Retina (tissue), 1 donor: Measurements from ENCODE around the gene DCP2.

Source experiments
- DNase-seq: peaks from one replicate; pipeline ENCODE4 v3.0.0-alpha.2; 2016

Gene DCP2

DNA sequence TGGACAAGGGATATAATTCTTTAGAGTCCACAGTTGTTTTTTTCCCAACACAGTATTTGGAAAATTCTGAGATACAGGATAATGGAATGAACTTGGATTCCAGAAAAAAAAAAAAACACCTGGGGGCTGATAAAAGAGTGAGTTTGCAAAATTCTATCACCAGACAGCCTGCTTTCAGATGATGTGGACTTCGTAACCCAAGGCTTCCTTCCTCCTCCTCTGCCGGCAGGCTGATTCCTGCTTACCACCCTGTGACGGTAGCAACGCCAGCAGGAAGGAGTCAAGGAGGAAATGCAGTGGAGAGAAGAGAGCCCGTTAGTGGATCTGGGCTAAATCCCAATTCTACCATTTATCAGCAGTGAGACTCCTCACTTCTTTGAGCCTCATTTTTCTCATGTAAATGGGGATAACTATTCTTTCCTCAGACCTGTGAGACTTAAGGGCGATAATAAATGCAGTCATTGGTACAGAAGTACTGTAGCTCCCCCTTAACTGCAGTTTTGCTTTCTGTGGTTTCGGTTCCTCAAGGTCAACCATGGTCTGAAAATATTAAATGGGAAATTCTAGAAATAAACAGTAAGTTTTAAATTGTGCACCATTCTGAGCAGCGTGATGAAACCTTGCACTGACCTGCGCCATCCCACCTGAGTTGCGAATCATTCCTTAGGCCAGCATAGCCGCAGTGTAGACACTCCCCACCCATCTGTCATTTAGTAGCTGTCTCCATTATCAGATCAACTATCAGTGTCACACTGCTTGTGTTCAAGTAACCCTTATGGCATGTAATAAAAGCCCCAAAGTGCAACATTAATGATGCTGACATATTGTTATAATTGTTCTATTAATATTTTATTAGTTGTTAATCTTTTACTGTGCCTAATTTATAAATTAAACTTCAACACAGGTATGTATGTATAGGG, 71.4 kb downstream of the DCP2 start:
- no peak for DNase-seq

GRCh38 chr5:113048931-113049330, 72.3 kb downstream of the DCP2 start:
- no peak for DNase-seq

DNA sequence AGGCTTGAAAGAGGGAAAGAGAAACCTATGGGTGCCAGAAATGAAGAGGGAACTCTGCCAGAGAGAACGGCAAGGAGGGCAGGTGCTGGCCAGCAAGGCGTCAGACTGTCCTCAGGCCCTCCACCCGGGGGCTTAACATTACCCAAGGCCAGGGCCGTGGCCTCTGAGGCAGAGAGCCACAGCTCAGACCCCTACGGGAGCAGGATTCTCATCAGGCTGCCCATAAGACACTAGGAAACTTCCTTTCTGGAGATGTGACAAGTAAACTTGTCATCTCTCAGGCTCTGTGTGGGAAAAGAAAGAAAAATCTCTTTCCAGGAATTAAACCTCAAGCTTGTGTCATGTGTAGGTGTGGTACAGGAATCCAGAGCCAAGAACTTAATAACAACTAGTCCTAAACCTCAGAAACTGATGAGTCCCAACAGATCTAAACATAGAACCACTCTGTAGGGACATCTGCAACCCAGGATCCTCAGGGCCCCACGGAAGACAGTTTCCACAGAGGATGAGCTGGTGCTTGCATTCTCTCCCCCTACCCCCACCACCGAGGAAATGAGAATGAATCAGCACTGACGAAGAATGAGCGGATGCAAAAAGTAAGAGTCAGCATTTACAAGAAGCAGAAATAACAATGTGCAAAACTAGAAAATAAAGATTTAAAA, 74.3 kb downstream of the DCP2 start:
- DNase-seq = no peak

DNA sequence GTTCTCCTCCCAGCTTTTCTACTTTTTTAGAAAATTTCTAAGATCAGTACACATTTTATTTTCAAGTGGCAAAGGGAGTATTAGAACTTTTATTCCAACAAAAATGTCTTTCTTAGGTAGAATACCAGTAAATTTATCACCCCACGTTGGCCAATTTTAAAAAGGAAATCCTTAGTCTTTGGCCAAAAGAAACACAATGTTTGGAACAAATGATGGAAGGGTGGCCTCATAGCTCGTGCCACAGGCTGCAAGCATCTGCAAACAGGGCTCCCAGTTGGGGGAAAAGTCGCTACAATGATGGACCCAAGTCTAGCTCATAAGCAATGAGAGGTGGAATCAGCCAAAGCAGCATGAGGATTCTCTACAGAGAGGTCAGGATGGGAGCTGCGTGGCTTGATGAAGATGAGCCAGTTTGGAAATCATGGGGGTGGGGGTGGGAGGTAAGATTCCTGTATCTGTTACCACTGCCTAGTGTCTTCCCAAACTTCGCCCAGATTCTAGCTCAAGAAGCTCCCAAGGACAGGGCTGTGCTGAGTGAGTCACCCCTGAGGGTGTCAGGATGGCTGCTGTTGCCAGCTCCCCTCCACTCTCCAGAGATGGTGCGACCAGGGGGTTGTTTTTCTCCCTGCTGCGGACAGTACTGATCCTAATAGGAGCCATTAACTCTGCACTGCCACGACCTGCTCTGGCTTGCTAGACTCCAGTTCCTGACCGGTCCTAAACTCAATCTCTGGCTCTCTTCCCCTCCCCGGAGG, 75.6 kb downstream of the DCP2 start:
- no peak for DNase-seq

- no peak for DNase-seq
Measured at GRCh38 chr5:113053511-113053995, 77.0 kb downstream of the DCP2 start.

DNA sequence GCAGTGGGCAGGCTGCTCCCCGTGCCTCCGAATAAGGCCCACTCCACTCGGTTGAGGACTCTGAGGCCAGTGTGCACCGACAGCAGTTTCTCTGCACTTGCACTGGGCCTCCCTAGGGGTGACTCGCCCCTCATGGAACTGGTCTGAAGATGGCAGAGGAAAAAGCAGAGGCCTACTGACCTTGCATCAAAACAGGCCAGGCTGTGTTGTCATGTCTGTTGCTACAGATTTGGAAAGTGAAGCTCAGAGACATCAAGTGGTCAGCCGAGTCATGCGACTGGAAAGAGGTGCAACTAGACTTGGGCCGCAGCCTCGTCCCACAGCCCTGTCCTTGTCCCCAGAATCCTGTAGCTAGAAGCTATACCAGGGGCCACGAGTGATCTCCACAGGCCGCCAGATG, 78.3 kb downstream of the DCP2 start:
- no peak for DNase-seq

- no peak for DNase-seq
Measured at GRCh38 chr5:113056988-113057387, 80.4 kb downstream of the DCP2 start.

- DNase-seq = peak; percentile 46
Measured at GRCh38 chr5:113057557-113057984, 81.0 kb downstream of the DCP2 start.

DNA sequence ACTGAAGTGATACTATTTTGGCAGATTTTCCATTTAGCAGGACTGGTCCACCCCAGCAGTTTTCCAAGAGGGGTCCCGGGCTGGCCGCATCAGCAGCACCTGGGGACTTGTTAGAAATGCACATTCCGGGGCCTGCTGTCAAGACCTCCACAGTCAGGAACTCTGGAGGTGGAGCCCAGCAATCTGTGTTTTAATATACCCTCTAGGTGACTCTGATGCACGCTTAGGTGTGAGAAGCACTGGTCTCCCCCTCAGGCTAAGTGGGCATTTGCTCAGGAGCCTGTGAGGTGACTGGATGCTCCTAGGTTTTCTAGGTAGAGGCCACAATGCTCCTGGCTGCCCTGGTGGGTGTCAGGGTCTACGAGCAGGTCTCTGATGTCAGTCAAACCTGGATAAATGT, 81.7 kb downstream of the DCP2 start:
- no peak for DNase-seq

DNA sequence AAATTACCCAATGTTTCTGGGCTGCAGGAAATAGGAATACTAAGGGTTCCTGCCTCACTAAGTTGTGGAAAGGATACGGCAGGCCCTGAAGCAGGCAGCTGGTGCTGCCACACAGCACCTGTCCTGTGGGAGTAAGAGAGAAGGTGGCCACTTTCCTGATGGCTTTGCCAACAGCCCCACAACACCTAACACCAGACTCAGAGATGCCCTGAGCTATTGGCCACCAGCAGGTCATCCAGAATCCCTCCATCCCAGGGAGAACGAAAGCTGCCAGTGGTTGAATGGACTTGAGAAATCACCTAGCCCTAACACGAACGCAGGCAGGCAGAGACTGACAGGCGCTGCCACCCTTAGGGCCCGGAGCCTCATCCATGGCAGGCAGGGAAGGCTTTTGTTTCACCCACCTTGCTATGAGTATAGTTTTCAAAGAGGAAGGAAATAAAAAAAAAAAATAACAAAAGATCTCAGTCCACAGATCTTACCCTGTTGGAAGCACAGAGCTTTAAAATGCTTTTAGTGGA, 82.2 kb downstream of the DCP2 start:
- no peak for DNase-seq

DNA sequence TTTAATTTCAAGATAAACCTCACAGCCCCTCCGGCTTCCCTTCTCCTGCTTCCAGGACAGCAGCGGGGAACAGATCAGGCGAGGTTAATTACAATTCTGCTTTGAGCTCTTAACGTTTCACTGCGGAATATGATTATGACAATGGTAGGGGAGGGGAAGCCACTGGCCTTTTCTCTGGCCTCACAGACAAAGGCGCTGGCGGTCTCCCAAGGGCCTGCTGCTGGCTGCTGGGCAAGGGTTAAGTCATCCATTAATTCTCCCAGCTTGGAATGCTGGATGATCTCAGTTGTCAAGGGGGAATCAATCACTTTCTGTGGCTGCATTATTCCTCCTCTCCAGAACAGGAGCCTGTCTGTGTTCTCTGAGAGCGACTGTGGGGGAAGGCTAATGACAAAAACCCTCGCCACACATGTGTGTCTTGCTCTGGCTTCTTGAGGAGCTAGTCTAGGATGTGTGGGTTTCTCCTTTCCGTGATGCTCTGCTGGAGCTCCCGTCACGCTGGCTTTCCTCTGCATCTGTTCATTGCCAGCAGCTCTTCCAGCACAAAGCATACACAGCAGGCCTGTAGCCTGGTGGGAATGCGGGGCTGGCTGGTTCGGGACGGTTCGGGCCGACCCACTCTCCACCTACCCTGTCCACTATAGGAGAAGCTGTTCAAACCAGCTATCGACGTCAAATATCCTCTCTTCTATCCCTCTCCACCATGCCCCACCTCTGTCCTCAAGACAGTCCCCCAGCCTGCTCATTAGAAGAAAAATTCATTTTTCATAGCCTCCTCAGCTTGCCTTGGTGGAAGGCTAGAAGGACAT, 82.8 kb downstream of the DCP2 start:
- peak; percentile 86 for DNase-seq

DNA sequence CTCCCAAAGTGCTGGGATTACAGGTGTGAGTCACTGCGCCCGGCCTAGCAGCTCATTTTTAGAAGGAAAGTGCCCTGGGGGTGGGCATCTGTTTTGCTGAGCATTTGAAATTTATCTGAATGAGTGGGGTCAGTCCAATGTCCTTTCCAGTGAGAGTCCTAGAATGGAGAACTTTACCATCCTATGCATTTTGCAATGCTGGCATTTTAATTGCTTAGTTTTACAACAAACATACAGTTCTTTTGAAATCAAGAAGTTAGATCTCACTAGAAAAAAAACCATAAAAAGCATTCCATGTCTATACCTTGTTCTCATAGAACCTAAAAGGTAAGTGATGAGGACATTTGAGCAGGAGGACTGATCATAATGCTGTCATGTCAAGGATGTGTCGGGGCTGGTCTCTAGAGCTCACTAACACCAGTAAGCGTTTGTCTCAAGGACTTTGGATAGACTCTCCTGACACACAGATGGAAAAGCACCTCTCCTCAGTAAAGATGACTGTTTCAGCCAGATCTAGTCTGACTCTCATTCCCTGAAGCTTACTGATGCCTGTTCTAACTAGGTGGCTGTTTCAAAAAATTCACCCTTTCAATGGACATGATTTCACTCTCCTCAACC, 83.9 kb downstream of the DCP2 start:
- no peak for DNase-seq

DNA sequence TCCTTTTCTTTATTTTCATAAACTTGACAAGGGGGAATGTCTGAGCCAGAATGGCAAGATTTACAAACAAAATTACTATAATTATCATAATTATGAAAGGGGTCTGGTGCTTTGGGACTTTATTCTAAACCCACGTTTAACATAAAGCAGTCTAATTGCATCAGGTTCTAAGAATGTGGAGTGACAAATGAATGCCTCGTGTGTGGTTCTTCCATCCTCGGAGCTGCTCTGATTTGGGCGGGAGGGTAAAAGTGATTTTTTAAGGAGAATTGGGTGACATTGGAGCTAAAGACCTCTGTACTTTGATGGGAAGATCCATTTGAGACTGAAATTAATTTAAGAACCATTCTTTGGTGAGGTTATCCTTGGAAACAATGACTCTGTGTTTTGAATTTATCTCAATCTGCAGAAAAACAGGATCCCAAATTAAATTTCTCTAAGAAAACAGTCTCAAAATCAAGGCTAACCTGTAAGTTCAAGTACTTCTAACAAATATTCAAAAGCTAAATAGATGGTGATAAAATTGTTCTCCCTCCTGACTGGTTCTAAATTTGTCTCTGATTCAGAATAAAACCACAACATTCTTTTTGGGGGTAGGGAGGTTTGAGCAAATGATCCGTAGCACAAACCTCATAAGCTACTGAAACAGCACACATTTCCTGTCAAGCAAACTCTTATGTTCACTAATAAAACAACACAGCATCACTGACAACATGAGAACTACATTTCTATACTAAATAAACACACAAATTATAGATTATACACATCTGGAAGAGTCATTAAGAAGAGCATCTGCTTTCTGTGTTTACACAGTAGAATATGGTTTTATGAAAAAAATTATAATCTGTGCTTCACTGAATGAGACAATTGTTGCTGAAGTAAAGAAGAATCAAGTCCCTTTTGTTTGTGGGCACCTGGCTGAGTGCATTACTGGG, 85.5 kb downstream of the DCP2 start:
- no peak for DNase-seq

GRCh38 chr5:113062869-113063508, 86.4 kb downstream of the DCP2 start:
- DNase-seq = no peak

GRCh38 chr5:113063927-113064326, 87.3 kb downstream of the DCP2 start:
- no peak for DNase-seq

DNA sequence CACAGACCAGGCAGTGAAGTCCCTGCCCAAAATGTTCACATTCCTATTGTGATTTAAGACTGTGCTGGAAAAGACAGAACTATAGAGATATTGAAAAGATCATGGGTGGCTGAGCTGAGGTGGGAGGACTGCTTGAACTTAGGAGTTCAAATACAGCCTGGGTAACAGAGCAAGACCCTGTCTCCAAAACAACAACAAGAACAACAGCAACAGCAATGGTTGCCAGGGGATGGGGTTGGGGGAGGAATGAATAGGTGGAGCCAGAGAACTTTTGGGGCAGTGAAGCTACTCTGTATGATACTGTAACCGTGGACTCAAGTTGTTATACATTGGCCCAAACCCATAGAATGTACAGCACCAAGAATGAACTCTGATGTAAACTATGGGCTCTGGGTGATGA, 88.2 kb downstream of the DCP2 start:
- no peak for DNase-seq

- no peak for DNase-seq
Measured at GRCh38 chr5:113065626-113066025, 89.0 kb downstream of the DCP2 start.

GRCh38 chr5:113067635-113068344, 91.2 kb downstream of the DCP2 start:
- peak; percentile 42 for DNase-seq

DNA sequence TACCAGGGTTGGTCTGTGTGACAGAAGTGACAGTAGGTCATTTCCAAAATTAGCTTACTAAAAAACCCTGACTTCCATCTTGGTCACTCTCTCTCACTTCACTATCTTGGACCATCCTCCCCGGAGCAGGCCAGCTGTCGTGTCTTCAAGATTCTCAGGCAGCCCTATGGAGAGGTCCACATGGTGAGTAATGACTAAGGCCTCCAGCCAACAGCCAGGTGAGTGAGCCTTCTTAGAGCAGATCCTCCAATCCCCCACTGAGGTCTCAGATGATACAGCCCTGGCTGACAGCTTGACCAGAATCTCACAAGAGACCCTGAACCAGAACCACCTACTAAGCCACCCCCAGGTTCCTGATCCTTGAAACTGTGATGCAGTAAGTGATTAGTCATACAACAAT, 92.0 kb downstream of the DCP2 start:
- DNase-seq = no peak
